ENCODE measurements around the gene BBLN. TPM values are rescaled to one million over a fixed set of nuclear protein-coding genes. Genes with fewer than 3 reads are reported as not detected.

BBLN gene
- total and polyA plus RNA-seq, 2 of the 4 experiments (the other 2 are of a cell fraction): 25.1 to 103 TPM

GRCh38 chr9:128166169-128166568 lies 6.1 kb downstream of the BBLN start:
- Histone ChIP-seq H3K56ac (ENCODE audit: extremely low read depth, insufficient read depth, low read length) (no peak overlapping the region), H3K14ac (replicated peaks; ENCODE audit: low read depth, low read length) (no peak overlapping the region), H3K4me2 (ENCODE audit: low read depth, low read length) (no peak overlapping the region), H4K5ac (ENCODE audit: low read depth, low read length) (no peak overlapping the region), H4K91ac (ENCODE audit: insufficient read depth, low read depth, low read length) (no peak overlapping the region), H3K9me3 (ENCODE audit: control insufficient read depth, insufficient read depth, low read length) (no peaks in the 10 kb centered on the region), H3K23ac (ENCODE audit: low read depth, low read length) (no peak overlapping the region), H2BK15ac (ENCODE audit: low read depth, low read length) (no peak overlapping the region), H3K4me3 (ENCODE audit: insufficient read depth, low read depth, low read length) (no peak overlapping the region), H2BK5ac (ENCODE audit: low read depth, low read length, poor library complexity, severe bottlenecking) (no peak overlapping the region), H3K27me3 (ENCODE audit: control insufficient read depth, insufficient read depth, low read length) (no peaks in the 10 kb centered on the region), H4K20me1 (ENCODE audit: insufficient read depth, low read length) (peaks cover 9% of the 10 kb centered on the region), H3K9ac (ENCODE audit: low read depth, low read length) (no peak overlapping the region), H3K4me1 (ENCODE audit: control insufficient read depth, insufficient read depth, low read length) (peaks cover 3% of the 10 kb centered on the region; the same call in 1 of the 2 replicates), H2AK5ac (ENCODE audit: low read depth, low read length) (no peak overlapping the region), H3K4ac (ENCODE audit: low read depth, low read length) (no peak overlapping the region), H2BK120ac (ENCODE audit: low read depth, low read length) (no peak overlapping the region), H2AK9ac (replicated peaks; ENCODE audit: low read depth, low read length, poor library complexity) (no peak overlapping the region), H3K79me1 (ENCODE audit: low read depth in 1 of 2, low read length in 2 of 2) (peaks cover 10 to 62% of the 10 kb centered on the region in 2 experiments), H3K9me1 (ENCODE audit: insufficient read depth, low read length) (peaks cover 11% of the 10 kb centered on the region), H2BK20ac (ENCODE audit: low read depth, low read length) (no peak overlapping the region), H4K8ac (ENCODE audit: low read depth in 2 of 2, low read length in 2 of 2) (no peak overlapping the region), H3K18ac (ENCODE audit: low read depth, low read length) (no peak overlapping the region), H3K27ac (ENCODE audit: insufficient read depth, low read length) (no peak overlapping the region), H2AFZ (replicated peaks; ENCODE audit: low read length, poor library complexity) (no peak overlapping the region), H3K36me3 (ENCODE audit: control insufficient read depth, insufficient read depth, low read length) (peaks cover 65% of the 10 kb centered on the region)
- in situ Hi-C loops (cut with MboI; ENCODE audit: low sequenced_read_pairs) (no loop called here), dilution Hi-C loops (cut with HindIII; ENCODE audit: low sequenced_read_pairs, unreplicated experiment) (no loop called here), intact Hi-C loops (cut with micrococcal nuclease) (no loop called here)
- ChIA-PET CTCF (no interaction called here), POLR2A (ENCODE audit: unreplicated experiment) (no interaction called here)
- TF ChIP-seq FOS (IDR thresholded peaks at IDR 0.05; ENCODE audit: low read depth, low read length) (no peak), POLR2A (IDR thresholded peaks at IDR 0.05; ENCODE audit: low read depth, low read length) (no peak), RAD21 (IDR thresholded peaks at IDR 0.05; ENCODE audit: low read length) (no peak), BHLHE40 (IDR thresholded peaks at IDR 0.05; ENCODE audit: low read depth, low read length) (no peak), CTCF (conservative IDR thresholded peaks at IDR 0.05; ENCODE audit: low read depth, low read length) (no peak), CEBPB (IDR thresholded peaks at IDR 0.05; ENCODE audit: low read depth, low read length) (no peak), NFE2L2 (IDR thresholded peaks at IDR 0.05; ENCODE audit: low read depth, low read length) (no peak), MAZ (IDR thresholded peaks at IDR 0.05; ENCODE audit: borderline replicate concordance, low read depth, low read length) (no peak), MAFK (IDR thresholded peaks at IDR 0.05; ENCODE audit: low read depth, low read length) (no peak), RFX5 (IDR thresholded peaks at IDR 0.05; ENCODE audit: low read depth, low read length) (no peak), SMC3 (IDR thresholded peaks at IDR 0.05; ENCODE audit: low read depth, low read length) (no peak), MXI1 (IDR thresholded peaks at IDR 0.05; ENCODE audit: borderline replicate concordance, low read depth, low read length) (no peak), CHD1 (IDR thresholded peaks at IDR 0.05; ENCODE audit: low read depth, low read length) (no peak), RCOR1 (IDR thresholded peaks at IDR 0.05; ENCODE audit: insufficient replicate concordance, low read length) (no peak)
- TF ChIP-seq, protein P1, sequence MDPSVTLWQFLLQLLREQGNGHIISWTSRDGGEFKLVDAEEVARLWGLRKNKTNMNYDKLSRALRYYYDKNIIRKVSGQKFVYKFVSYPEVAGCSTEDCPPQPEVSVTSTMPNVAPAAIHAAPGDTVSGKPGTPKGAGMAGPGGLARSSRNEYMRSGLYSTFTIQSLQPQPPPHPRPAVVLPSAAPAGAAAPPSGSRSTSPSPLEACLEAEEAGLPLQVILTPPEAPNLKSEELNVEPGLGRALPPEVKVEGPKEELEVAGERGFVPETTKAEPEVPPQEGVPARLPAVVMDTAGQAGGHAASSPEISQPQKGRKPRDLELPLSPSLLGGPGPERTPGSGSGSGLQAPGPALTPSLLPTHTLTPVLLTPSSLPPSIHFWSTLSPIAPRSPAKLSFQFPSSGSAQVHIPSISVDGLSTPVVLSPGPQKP (IDR thresholded peaks at IDR 0.05; ENCODE audit: borderline replicate concordance, low read depth, low read length): no peak
- TF ChIP-seq, protein P2, sequence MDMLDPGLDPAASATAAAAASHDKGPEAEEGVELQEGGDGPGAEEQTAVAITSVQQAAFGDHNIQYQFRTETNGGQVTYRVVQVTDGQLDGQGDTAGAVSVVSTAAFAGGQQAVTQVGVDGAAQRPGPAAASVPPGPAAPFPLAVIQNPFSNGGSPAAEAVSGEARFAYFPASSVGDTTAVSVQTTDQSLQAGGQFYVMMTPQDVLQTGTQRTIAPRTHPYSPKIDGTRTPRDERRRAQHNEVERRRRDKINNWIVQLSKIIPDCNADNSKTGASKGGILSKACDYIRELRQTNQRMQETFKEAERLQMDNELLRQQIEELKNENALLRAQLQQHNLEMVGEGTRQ (IDR thresholded peaks at IDR 0.05; ENCODE audit: low read depth, low read length): no peak
- ATAC-seq (ENCODE audit: low read depth): no peak
- DNase-seq: no peak
- WGBS, 2 experiments (ENCODE audit: extremely low coverage in 2 of 2, insufficient read length in 1 of 2): no CpG with 5 or more reads among the region's 18 CpGs
- no TSS peak for BruUV-seq (replicated peaks)
